T-helper 2 cell treated with Interferon-gamma antibody and Interleukin-4, amounts not matched to agents 5 μg/mL and 100 μg/mL, for 36 hours (primary cell): Measurements from ENCODE around the gene RGS14.
A peak's percentile ranks its signal among the peaks of the same experiment; 100 is the strongest.
"Not testable (repeated sequence)": the region's sequence is repeated elsewhere in the genome, so short reads cannot be mapped to it uniquely, and the experiment has no call there.

Experiments used
- DNase-seq: peaks from one replicate; pipeline ENCODE4 v3.0.0; 2021; ENCODE audit warnings: low spot score
- H3K27ac Mint-ChIP-seq: one replicate; pipeline ENCODE4 v1.8.0; 2021; ENCODE audit warnings: mild to moderate bottlenecking, mixed read lengths
- H3K27me3 Mint-ChIP-seq: one replicate; pipeline ENCODE4 v1.8.0; 2021; ENCODE audit warnings: low read depth, mixed read lengths
- H3K36me3 Mint-ChIP-seq: one replicate; pipeline ENCODE4 v1.8.0; 2021; ENCODE audit warnings: low read depth, mixed read lengths
- H3K4me1 Mint-ChIP-seq: one replicate; pipeline ENCODE4 v1.8.0; 2021; ENCODE audit warnings: low read depth, mixed read lengths
- H3K4me3 Mint-ChIP-seq: one replicate; pipeline ENCODE4 v1.8.0; 2022; ENCODE audit warnings: mild to moderate bottlenecking, moderate library complexity, mixed read lengths
- H3K9me3 Mint-ChIP-seq: one replicate; pipeline ENCODE4 v1.8.0; 2021; ENCODE audit warnings: mixed read lengths

The RGS14 gene

DNA sequence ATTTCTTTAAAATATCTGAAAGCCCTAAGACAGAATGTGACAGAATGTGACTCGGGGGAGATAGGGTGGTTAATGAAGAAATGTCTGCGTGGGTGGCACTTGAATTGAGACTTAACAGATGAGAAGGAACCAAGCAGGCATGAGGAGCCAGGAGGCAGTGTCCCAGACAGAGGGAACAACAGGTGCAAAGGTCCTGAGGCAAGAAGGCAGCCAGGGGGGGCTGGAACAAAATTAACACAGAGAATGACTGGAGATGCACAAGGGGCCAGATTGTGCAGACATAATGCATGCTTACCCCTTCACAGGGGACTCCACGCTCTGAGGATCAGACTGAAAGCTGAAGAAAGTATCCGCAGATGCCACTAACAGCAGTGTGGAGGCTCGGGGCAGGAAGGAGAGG is 8.0 kb upstream of the RGS14 start:
- Mint-ChIP-seq H3K36me3 (peaks cover 30% of the 10 kb centered on the region), H3K4me3 (peak overlapping the region; percentile 95), H3K9me3 (peaks cover 5% of the 10 kb centered on the region), H3K27me3 (no peaks in the 10 kb centered on the region), H3K4me1 (peaks cover 38% of the 10 kb centered on the region), H3K27ac (peak overlapping the region; percentile 81)
- DNase-seq, result no peak

DNA sequence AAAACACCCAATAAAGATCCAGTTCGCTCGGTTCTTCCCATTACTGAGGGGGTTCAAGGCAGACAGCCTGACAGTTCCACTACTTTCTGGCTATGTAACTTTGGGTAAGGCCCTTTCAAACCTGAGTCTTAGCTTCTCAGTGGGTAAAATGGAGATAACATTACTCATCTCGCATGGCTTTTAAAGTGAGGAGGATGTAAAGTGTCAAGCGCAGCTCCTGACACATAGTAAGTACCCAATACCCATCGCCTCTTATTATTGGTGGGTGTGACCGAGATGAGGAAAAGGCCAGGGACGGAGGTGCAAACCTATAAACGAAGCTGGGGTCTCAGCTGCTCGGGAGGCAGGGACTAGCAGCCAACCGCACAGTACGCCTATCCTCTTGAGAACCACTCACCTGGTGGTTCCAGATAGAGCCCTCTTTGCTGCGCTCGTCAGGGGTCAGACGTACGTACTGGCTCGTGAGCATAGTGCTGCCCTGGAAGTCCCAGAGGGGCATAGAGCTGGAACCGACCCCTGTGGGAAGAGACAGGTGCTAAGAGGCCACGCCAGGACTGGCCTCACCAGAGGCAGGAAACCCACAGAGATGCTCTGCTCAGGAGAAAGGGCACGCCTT is 6.8 kb upstream of the RGS14 start:
- H3K9me3 Mint-ChIP-seq, result peaks cover 16% of the 10 kb centered on the region
- no peaks in the 10 kb centered on the region for H3K27me3 Mint-ChIP-seq
- H3K4me3 Mint-ChIP-seq, result peak overlapping the region; percentile 95
- peak overlapping the region; percentile 100 for H3K27ac Mint-ChIP-seq
- peaks cover 34% of the 10 kb centered on the region for H3K36me3 Mint-ChIP-seq
- peaks cover 47% of the 10 kb centered on the region for H3K4me1 Mint-ChIP-seq
- no peak for DNase-seq

DNA sequence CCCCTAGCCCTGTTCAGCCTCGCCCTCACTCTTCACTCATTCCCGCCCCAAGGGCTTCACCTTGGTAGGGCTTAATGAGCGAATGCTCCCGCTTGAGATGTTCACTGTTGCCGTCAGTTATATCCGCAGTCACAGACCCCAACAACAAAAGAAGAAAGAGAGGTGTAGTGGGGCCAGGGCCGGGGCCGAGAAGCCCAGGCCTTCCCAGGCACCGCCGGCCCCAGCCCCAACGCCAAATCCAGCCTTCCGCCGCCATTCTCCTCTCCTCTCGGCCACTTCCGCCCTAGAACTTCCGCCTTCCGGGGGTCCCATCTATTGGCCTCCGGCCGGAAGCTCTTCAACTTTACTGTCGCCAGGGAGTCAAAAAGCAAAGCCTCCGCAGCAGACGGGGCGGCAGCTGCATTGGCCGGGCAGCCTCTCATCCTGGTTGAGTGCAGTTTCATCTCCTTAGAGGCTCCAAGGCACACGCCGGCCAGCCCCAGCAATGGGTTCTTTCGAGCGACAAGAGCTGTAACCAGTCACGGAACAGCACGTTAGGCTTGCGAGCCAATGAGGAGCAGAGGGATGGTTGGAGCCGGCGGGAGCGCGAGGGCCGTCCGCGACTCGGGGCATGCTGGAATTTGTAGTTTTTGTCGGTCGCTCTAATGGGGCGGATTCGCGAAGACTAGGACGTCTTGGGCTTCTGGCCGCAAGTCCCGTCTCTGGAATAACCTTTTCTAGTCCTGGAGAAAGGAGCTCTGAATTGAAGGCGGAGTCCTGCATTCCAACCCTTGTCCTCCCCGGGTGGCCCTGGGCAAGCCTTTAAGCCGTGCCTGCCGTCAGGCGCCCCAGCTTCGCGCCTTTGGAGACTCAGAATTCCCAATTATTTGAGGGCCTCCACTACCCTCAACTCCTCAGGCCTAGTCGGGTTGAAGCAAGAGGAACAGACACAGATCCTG is 6.1 kb upstream of the RGS14 start, which contains the start of gene LMAN2:
Gene LMAN2 (minus strand): TSS at position 277 of the 938 bp plus-strand sequence. CDS start 21 bp downstream, at position 256.
- Mint-ChIP-seq H3K9me3 (peaks cover 17% of the 10 kb centered on the region), H3K36me3 (peaks cover 32% of the 10 kb centered on the region), H3K27me3 (no peaks in the 10 kb centered on the region), H3K4me3 (peak within 1 kb of the TSS; percentile 95), H3K27ac (peak within 1 kb of the TSS; percentile 100), H3K4me1 (peaks cover 52% of the 10 kb centered on the region)
- peak; percentile 92 for DNase-seq

DNA sequence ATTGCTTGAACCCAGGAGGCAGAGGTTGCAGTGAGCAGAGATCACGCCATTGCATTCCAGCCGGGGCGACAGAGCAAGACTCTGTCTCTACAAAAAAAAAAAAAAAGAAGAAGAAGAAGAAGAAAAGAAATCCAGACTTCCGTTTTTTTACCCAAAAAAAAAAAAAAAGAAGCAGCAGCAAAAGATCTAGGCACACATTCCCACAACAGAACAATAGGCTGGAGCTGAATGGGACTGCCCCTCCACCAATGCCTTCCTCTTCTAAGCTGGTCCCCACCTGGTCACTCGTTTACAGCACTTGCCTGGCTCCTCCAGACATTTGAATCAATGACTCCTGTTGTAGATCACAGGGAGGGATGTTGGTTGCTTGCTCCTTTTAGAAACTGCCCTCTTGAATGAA is 4.6 kb upstream of the RGS14 start:
- Mint-ChIP-seq H3K4me3 (peak overlapping the region; percentile 34), H3K27ac (no peak overlapping the region), H3K9me3 (peaks cover 17% of the 10 kb centered on the region), H3K27me3 (no peaks in the 10 kb centered on the region), H3K36me3 (peaks cover 27% of the 10 kb centered on the region), H3K4me1 (peaks cover 52% of the 10 kb centered on the region)
- DNase-seq, result no peak

DNA sequence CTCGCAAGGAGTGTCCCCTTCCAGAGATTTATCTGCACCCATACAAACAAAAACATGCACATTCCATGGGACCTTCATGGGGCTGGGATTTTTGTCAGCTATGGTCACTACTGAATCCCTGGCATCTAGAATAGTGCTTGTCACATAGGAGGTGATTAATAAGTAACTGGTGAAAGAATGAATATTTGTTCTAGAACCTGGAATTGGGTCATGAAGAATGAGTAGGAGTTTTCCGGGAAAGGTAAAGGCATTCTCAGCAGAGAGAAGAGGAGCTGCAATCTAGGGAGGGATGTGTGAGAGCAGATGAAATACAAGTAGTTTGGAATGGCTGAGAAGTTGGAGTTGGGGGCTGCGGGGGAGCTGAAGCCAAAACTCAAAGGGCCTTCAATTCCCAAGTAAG is 3.5 kb upstream of the RGS14 start:
- Mint-ChIP-seq H3K4me1 (peaks cover 54% of the 10 kb centered on the region), H3K27ac (no peak overlapping the region), H3K4me3 (no peak overlapping the region), H3K9me3 (peaks cover 17% of the 10 kb centered on the region), H3K27me3 (no peaks in the 10 kb centered on the region), H3K36me3 (peaks cover 30% of the 10 kb centered on the region)
- no peak for DNase-seq

DNA sequence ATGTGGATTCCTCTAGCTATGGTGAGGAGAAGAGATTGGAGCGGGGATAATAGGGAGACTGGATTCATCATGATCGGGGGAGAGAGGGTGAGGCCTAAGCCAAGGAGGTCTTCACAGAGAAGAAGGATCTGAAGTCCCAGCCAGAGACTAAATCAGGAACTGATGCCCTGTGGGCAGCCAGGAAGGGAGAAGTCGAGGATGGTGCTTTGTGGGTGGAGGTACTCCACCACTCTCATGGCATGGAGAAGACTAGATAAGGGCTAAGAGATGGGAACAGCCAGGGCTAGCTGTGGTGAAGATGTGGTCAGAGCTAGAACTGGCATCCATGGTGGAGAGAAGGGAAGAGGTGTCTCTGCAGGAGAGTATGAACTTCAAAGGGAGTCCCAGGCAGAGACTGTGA is 3.0 kb upstream of the RGS14 start:
- Mint-ChIP-seq H3K4me3 (no peak overlapping the region), H3K36me3 (peaks cover 30% of the 10 kb centered on the region), H3K4me1 (peaks cover 55% of the 10 kb centered on the region)

DNA sequence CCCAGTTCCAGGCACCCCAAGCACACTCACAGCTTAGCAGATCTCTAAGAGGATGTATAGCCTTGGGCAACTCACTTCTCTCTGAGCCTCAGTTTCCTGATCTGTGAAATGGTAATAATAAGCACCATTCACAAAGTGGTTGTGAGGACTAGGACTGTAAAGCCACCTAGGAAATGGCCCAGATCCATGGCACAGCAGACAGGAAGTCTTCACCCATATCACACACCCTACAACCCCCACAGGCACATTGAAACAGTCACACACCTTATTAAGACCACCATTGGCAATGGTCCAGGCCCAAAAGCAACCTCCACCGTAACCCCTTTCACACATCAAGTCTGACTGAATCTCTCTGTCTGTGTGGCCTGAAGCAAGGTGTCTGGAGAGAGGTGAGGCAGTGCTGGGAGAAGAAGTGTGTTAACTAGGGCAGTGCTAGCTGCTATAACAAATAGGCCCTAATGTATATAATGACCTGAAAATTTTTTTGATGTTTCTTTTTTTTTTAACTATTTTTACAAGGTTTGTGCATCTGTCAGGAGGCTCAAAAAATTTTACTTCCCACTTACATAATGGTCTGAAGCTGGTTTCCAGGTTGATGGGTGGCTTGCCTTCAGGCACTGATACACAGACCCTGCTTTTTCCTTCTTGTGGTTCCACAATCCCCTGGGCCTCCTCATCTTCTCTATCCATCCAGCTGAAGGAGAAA is 2.4 kb upstream of the RGS14 start:
- no peaks in the 10 kb centered on the region for H3K27me3 Mint-ChIP-seq
- H3K4me1 Mint-ChIP-seq, result peaks cover 56% of the 10 kb centered on the region
- DNase-seq, result no peak
- no peak overlapping the region for H3K4me3 Mint-ChIP-seq
- peaks cover 17% of the 10 kb centered on the region for H3K9me3 Mint-ChIP-seq
- peaks cover 31% of the 10 kb centered on the region for H3K36me3 Mint-ChIP-seq
- no peak overlapping the region for H3K27ac Mint-ChIP-seq

More for the DNA sequence above, 3.0 kb upstream of the RGS14 start:
- Mint-ChIP-seq H3K27ac (no peak overlapping the region), H3K9me3 (peaks cover 17% of the 10 kb centered on the region), H3K27me3 (no peaks in the 10 kb centered on the region)
- DNase-seq, result no peak

DNA sequence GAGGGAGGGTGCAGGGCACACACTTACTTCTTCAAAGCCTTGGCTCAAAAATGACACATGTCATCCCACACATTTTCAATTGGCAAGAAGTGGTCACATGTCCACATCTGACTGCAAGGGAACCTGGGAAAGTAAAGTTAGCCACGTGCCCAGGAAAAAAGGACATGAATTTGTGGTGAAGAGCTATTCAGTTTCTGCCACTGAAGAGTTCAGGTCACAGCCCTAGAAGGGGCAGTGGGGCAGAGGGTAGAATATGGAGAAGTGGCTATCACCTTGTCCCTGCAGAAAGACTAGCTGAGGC is 1.9 kb upstream of the RGS14 start:
- Mint-ChIP-seq H3K4me3 (no peak overlapping the region), H3K27ac (no peak overlapping the region), H3K36me3 (peaks cover 31% of the 10 kb centered on the region), H3K27me3 (no peaks in the 10 kb centered on the region), H3K9me3 (peaks cover 17% of the 10 kb centered on the region), H3K4me1 (peaks cover 52% of the 10 kb centered on the region)
- DNase-seq, result no peak

DNA sequence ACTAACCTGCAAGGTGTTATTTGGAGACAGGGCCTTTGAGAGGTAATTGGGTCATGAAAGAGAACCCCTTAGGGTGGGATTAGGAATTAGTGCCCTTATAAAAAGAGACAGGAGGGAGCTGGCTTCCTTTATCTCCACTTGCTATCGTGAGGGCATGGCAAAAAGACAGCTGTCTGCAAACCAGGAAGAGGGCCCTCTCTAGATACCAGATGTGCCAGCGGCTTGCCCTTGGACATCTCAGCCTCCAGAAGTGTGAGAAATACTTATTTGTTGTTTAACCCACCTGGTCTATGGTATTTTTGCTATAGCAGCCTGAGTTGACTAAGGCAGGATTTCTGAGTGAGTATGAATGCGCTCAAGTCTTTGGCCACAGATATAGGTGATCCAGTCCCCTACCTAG is 978 bp upstream of the RGS14 start:
- Mint-ChIP-seq H3K27me3 (no peaks in the 10 kb centered on the region), H3K9me3 (peaks cover 17% of the 10 kb centered on the region), H3K27ac (peak overlapping the region; percentile 74), H3K4me1 (peaks cover 57% of the 10 kb centered on the region), H3K4me3 (peak overlapping the region; percentile 84), H3K36me3 (peaks cover 34% of the 10 kb centered on the region)
- no peak for DNase-seq

DNA sequence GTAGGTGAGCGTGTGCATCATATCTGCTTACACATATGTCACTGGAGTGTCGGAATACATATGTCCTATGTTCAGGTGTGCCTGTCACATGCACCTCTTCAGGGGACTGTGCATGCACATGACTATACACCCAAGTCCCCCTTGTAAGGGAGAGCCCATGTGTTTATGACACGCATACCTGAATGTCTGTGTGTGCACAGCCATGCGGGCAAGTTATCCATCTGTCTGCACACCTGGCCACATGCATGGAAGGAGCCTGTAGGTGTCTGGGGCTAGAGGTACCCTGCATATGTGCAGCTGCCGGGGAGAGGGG is 622 bp upstream of the RGS14 start:
- DNase-seq, result no peak
- Mint-ChIP-seq H3K27ac (peak overlapping the region; percentile 74), H3K27me3 (no peaks in the 10 kb centered on the region), H3K4me1 (peaks cover 60% of the 10 kb centered on the region), H3K9me3 (peaks cover 17% of the 10 kb centered on the region), H3K4me3 (peak overlapping the region; percentile 84), H3K36me3 (peaks cover 37% of the 10 kb centered on the region)

DNA sequence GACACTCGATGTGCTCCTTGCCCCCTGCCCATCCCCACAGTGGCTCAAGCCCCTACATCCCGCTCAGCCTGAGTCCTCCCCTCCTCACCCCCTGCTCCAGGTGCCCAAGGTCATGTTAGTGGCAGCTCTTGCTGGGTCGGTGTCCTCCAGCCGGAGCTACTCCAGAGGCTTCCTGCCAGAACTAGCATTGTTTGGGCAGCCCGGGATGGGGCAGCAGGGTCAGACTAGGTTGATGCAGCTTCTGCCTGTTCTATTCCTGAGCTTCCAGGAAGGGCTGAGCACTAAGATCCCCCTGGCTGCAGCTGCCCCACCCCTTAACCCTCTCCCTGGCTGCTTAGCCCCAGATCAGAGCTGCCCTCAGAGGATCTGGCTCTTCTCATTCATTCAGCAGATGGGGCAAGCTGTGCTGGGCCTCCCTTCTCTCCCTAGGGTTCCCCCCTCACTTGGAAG is 671 bp downstream of the RGS14 start:
- H3K9me3 Mint-ChIP-seq, result peaks cover 17% of the 10 kb centered on the region
- peaks cover 66% of the 10 kb centered on the region for H3K4me1 Mint-ChIP-seq
- H3K36me3 Mint-ChIP-seq, result peaks cover 40% of the 10 kb centered on the region
- no peaks in the 10 kb centered on the region for H3K27me3 Mint-ChIP-seq
- no peak for DNase-seq
- peak overlapping the region; percentile 73 for H3K27ac Mint-ChIP-seq
- H3K4me3 Mint-ChIP-seq, result peak overlapping the region; percentile 84

DNA sequence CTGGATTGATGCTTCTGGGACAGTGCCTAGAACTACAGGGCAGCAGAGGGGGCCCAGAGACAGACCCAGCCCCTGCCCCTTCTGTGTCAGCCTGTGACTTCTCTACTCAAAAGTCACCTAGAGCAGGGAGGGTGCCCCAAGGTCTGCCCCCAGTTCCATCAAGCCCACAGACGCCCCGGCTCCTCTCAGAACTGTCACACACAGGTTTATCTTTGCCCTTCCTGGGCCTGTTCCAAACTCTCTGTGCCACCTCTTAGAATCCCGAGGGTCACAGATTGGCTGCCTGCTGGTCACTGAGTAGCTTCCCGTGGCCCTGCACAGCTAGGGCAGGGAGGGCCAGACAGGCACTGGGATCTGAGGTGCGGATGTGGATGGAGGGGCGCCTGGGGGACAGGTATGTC is 1.7 kb downstream of the RGS14 start:
- Mint-ChIP-seq H3K9me3 (peaks cover 15% of the 10 kb centered on the region), H3K36me3 (peaks cover 38% of the 10 kb centered on the region), H3K27ac (no peak overlapping the region), H3K4me1 (peaks cover 67% of the 10 kb centered on the region), H3K27me3 (no peaks in the 10 kb centered on the region), H3K4me3 (peak overlapping the region; percentile 84)
- DNase-seq, result no peak

DNA sequence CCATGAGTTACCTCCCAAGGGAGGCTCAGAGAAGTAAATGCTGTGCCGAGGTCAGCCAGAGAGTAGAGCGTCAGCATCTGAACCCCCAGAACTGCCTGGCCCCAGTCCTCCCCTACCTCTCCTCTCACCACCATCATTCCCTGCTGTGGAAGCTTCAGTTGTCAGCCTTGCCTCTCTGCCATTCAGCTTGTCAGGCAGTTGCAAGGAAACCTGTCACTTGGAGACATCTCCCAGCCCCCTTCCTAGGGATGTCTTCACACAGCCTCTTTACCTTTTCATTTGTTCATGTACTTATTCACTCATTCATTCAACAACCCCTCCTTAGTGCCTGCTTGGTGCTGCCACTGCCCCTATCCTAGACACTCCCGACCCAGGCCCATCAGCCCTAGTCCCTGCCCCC is 2.1 kb downstream of the RGS14 start:
- no peak overlapping the region for H3K27ac Mint-ChIP-seq
- peaks cover 11% of the 10 kb centered on the region for H3K9me3 Mint-ChIP-seq
- peaks cover 42% of the 10 kb centered on the region for H3K36me3 Mint-ChIP-seq
- no peaks in the 10 kb centered on the region for H3K27me3 Mint-ChIP-seq
- H3K4me3 Mint-ChIP-seq, result peak overlapping the region; percentile 84
- DNase-seq, result no peak
- H3K4me1 Mint-ChIP-seq, result peaks cover 67% of the 10 kb centered on the region

DNA sequence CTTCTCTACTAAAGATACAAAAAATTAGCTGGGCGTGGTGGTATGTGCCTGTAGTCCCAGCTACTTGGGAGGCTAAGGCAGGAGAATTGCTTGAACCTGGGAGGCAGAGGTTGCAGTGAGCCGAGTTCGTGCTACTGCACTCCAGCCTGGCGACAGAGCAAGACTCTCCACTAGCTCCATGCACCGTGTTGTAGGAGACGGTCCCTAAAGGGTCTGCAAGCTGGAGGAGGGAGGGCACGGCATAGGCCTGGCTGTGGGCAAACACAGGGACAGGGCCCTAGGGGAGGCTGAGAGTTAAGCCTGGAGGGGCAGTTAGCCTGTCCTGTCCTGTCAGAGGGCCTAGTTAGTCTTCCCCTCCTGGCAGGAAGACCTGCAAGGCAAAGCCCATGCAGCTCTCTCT is 3.0 kb downstream of the RGS14 start:
- not testable (repeated sequence) for H3K9me3 Mint-ChIP-seq, H3K27ac Mint-ChIP-seq, DNase-seq, H3K27me3 Mint-ChIP-seq, H3K4me3 Mint-ChIP-seq
- Mint-ChIP-seq H3K4me1 (peaks cover 62% of the 10 kb centered on the region), H3K36me3 (peaks cover 41% of the 10 kb centered on the region)
